IgD-negative memory B cell (primary cell): ENCODE results near the gene ZNRD2. TPM values are rescaled to one million over a fixed set of nuclear protein-coding genes. Genes with fewer than 3 reads are reported as not detected.
A peak's percentile ranks its signal among the peaks of the same experiment; 100 is the strongest.

Source experiments
- H3K27ac Mint-ChIP-seq, 3 donors: one replicate each; pipeline ENCODE4 v1.8.0; 2020 to 2022; ENCODE audit warnings: mild to moderate bottlenecking in 3 of 3, mixed read lengths in 3 of 3, moderate library complexity in 1 of 3
- H3K27me3 Mint-ChIP-seq: one replicate; pipeline ENCODE4 v1.8.0; 2021; ENCODE audit warnings: mixed read lengths
- H3K36me3 Mint-ChIP-seq: one replicate; pipeline ENCODE4 v1.8.0; 2020; ENCODE audit warnings: mild to moderate bottlenecking, mixed read lengths
- H3K4me1 Mint-ChIP-seq, 3 donors: one replicate each; pipeline ENCODE4 v1.8.0; 2020 to 2022; ENCODE audit warnings: mixed read lengths in 3 of 3, mild to moderate bottlenecking in 1 of 3
- H3K4me3 Mint-ChIP-seq, 4 donors: one replicate each; pipeline ENCODE4 v1.8.0; 2020 to 2022; ENCODE audit warnings: mild to moderate bottlenecking in 4 of 4, mixed read lengths in 4 of 4, moderate library complexity in 3 of 4
- H3K9me3 Mint-ChIP-seq, 3 donors: one replicate each; pipeline ENCODE4 v1.8.0; 2020 to 2021; ENCODE audit warnings: mixed read lengths in 3 of 3, mild to moderate bottlenecking in 1 of 3
- polyA plus RNA-seq: library from polyadenylated mRNA; unstranded; fragments of 300-500 nt; fragmentation: Illumina TruSeq; gene quantifications from one replicate; pipeline ENCODE4 v1.2.3, GENCODE V29; 2021

The ZNRD2 gene
- polyA plus RNA-seq, 1 donor from 2014 or later: 86.4 TPM

- Mint-ChIP-seq H3K4me3 (peak overlapping the region; percentile 93 to 99 (median 96)), H3K36me3 (no peaks in the 10 kb centered on the region), H3K9me3 (no peaks in the 10 kb centered on the region), H3K27me3 (peaks cover 2% of the 10 kb centered on the region), H3K27ac (peak overlapping the region; percentile 94 to 100 (median 95)), H3K4me1 (peaks cover 30 to 47% (median 30%) of the 10 kb centered on the region in 3 donors)
Observed at GRCh38 chr11:65571940-65572339, 1.7 kb downstream of the ZNRD2 start.

- H3K4me3 Mint-ChIP-seq: peak within 1 kb of the TSS; percentile 97 to 99 (median 98)
- H3K27me3 Mint-ChIP-seq: peaks cover 2% of the 10 kb centered on the region
- no peaks in the 10 kb centered on the region for H3K9me3 Mint-ChIP-seq
- H3K27ac Mint-ChIP-seq: peak within 1 kb of the TSS; percentile 95 to 100 (median 97)
- no peaks in the 10 kb centered on the region for H3K36me3 Mint-ChIP-seq
- peaks cover 28 to 49% (median 32%) of the 10 kb centered on the region in 3 donors for H3K4me1 Mint-ChIP-seq
Observed at GRCh38 chr11:65572356-65573051, 2.2 kb downstream of the ZNRD2 start, which contains the start of gene FAM89B. FAM89B (plus strand) TSS chr11:65572538; CDS start chr11:65572670, 132 bp downstream.

GRCh38 chr11:65573391-65574079 lies 3.3 kb downstream of the ZNRD2 start:
- Mint-ChIP-seq H3K9me3 (no peaks in the 10 kb centered on the region), H3K27me3 (peaks cover 2% of the 10 kb centered on the region), H3K36me3 (no peaks in the 10 kb centered on the region), H3K4me1 (peaks cover 30 to 52% (median 37%) of the 10 kb centered on the region in 3 donors), H3K27ac (peak overlapping the region; percentile 97 to 100 (median 99)), H3K4me3 (peak overlapping the region; percentile 92 to 98 (median 97))

- Mint-ChIP-seq H3K4me3 (peak overlapping the region; percentile 92 to 98 (median 98)), H3K27me3 (peaks cover 2% of the 10 kb centered on the region), H3K36me3 (no peaks in the 10 kb centered on the region), H3K9me3 (no peaks in the 10 kb centered on the region), H3K27ac (peak overlapping the region; percentile 97 to 100 (median 99)), H3K4me1 (peaks cover 26 to 49% (median 31%) of the 10 kb centered on the region in 3 donors)
Observed at GRCh38 chr11:65574109-65574810, 4.0 kb downstream of the ZNRD2 start.

- Mint-ChIP-seq H3K4me1 (peaks cover 26 to 42% (median 27%) of the 10 kb centered on the region in 3 donors), H3K36me3 (no peaks in the 10 kb centered on the region), H3K27ac (peak overlapping the region; percentile 95 to 100 (median 99)), H3K27me3 (peaks cover 2% of the 10 kb centered on the region), H3K4me3 (peak overlapping the region; percentile 92 to 98 (median 98)), H3K9me3 (no peaks in the 10 kb centered on the region)
Observed at GRCh38 chr11:65574811-65575567, 4.7 kb downstream of the ZNRD2 start.

GRCh38 chr11:65575568-65576231 lies 5.4 kb downstream of the ZNRD2 start, which contains the start of gene EHBP1L1:
EHBP1L1 (plus strand) TSS chr11:65576053; CDS start chr11:65576303, 250 bp downstream.
- peak within 1 kb of the TSS; percentile 95 to 100 (median 99) for H3K27ac Mint-ChIP-seq
- peak within 1 kb of the TSS; percentile 92 to 98 (median 98) for H3K4me3 Mint-ChIP-seq
- H3K4me1 Mint-ChIP-seq: peaks cover 23 to 36% (median 26%) of the 10 kb centered on the region in 3 donors
- peaks cover 2% of the 10 kb centered on the region for H3K27me3 Mint-ChIP-seq
- H3K36me3 Mint-ChIP-seq: no peaks in the 10 kb centered on the region
- H3K9me3 Mint-ChIP-seq: no peaks in the 10 kb centered on the region

- peak overlapping the region; percentile 92 to 97 (median 95) for H3K4me3 Mint-ChIP-seq
- peaks cover 21 to 36% (median 26%) of the 10 kb centered on the region in 3 donors for H3K4me1 Mint-ChIP-seq
- peaks cover 2% of the 10 kb centered on the region for H3K27me3 Mint-ChIP-seq
- H3K36me3 Mint-ChIP-seq: no peaks in the 10 kb centered on the region
- H3K9me3 Mint-ChIP-seq: no peaks in the 10 kb centered on the region
- H3K27ac Mint-ChIP-seq: peak overlapping the region; percentile 92 to 99 (median 97)
Observed at GRCh38 chr11:65576232-65576866, 6.1 kb downstream of the ZNRD2 start.

GRCh38 chr11:65576867-65577755 lies 6.8 kb downstream of the ZNRD2 start:
- H3K27ac Mint-ChIP-seq: peak overlapping the region; percentile 92 to 99 (median 97)
- H3K27me3 Mint-ChIP-seq: peaks cover 2% of the 10 kb centered on the region
- no peaks in the 10 kb centered on the region for H3K9me3 Mint-ChIP-seq
- peaks cover 13 to 29% (median 19%) of the 10 kb centered on the region in 3 donors for H3K4me1 Mint-ChIP-seq
- H3K4me3 Mint-ChIP-seq: peak overlapping the region; percentile 92 to 97 (median 95)
- no peaks in the 10 kb centered on the region for H3K36me3 Mint-ChIP-seq

- H3K4me1 Mint-ChIP-seq: peaks cover 12 to 31% (median 18%) of the 10 kb centered on the region in 3 donors
- peak overlapping the region; percentile 86 to 97 (median 94) for H3K4me3 Mint-ChIP-seq
- H3K9me3 Mint-ChIP-seq: no peaks in the 10 kb centered on the region
- H3K27me3 Mint-ChIP-seq: peaks cover 2% of the 10 kb centered on the region
- no peaks in the 10 kb centered on the region for H3K36me3 Mint-ChIP-seq
- peak overlapping the region; percentile 92 to 99 (median 97) for H3K27ac Mint-ChIP-seq
Observed at GRCh38 chr11:65577756-65578109, 7.5 kb downstream of the ZNRD2 start.

GRCh38 chr11:65578134-65578533 lies 7.9 kb downstream of the ZNRD2 start:
- H3K4me1 Mint-ChIP-seq: peaks cover 10 to 33% (median 18%) of the 10 kb centered on the region in 3 donors

GRCh38 chr11:65578667-65579066 lies 8.4 kb downstream of the ZNRD2 start:
- Mint-ChIP-seq H3K4me3 (peak overlapping the region in 3 of 4 donors; percentile 45 to 97 (median 68)), H3K36me3 (no peaks in the 10 kb centered on the region), H3K4me1 (peaks cover 10 to 32% (median 18%) of the 10 kb centered on the region in 3 donors), H3K27ac (peak overlapping the region; percentile 92 to 99 (median 97)), H3K27me3 (peaks cover 2% of the 10 kb centered on the region), H3K9me3 (no peaks in the 10 kb centered on the region)

More at GRCh38 chr11:65578134-65578533, 7.9 kb downstream of the ZNRD2 start:
- no peaks in the 10 kb centered on the region for H3K36me3 Mint-ChIP-seq
- H3K4me3 Mint-ChIP-seq: peak overlapping the region; percentile 68 to 97 (median 89)
- H3K27me3 Mint-ChIP-seq: peaks cover 2% of the 10 kb centered on the region
- peak overlapping the region; percentile 92 to 99 (median 97) for H3K27ac Mint-ChIP-seq
- H3K9me3 Mint-ChIP-seq: no peaks in the 10 kb centered on the region

GRCh38 chr11:65579291-65579690 lies 9.0 kb downstream of the ZNRD2 start:
- Mint-ChIP-seq H3K4me3 (peak overlapping the region in 3 of 4 donors; percentile 23 to 68 (median 55)), H3K9me3 (no peaks in the 10 kb centered on the region), H3K27me3 (no peaks in the 10 kb centered on the region), H3K4me1 (peaks cover 9 to 28% (median 18%) of the 10 kb centered on the region in 3 donors), H3K36me3 (no peaks in the 10 kb centered on the region), H3K27ac (peak overlapping the region in 1 of 3 donors; percentile 16)
